GM21528 (cell line): ENCODE data around the gene MZT2A.
"Not testable (repeated sequence)": the region's sequence is repeated elsewhere in the genome, so short reads cannot be mapped to it uniquely, and the experiment has no call there.

Experiments
- ATAC-seq: cut with Tn5 transposase; IDR thresholded peaks from one replicate; pipeline ENCODE4 v1.9.1; 2021; ENCODE audit warnings: mild to moderate bottlenecking, moderate library complexity; ENCODE audit not compliant: unreplicated experiment, low FRiP score

Gene MZT2A

GRCh38 chr2:131492015-131492417 lies at the start of gene MZT2A:
TSS of gene MZT2A (minus strand) at chr2:131492397. CDS start at chr2:131492376, 21 bp downstream.
- ATAC-seq, result peak; percentile 12

GRCh38 chr2:131538856-131539255 lies 46.7 kb upstream of the MZT2A start:
- ATAC-seq, result not testable (repeated sequence)

- ATAC-seq, result not testable (repeated sequence)
These were observed 44.6 kb upstream of the MZT2A start for GRCh38 chr2:131536841-131537240.

- not testable (repeated sequence) for ATAC-seq
These were observed 44.0 kb upstream of the MZT2A start for GRCh38 chr2:131535951-131536826.

GRCh38 chr2:131535526-131535925 lies 43.3 kb upstream of the MZT2A start:
- no peak for ATAC-seq

- not testable (repeated sequence) for ATAC-seq
These were observed 42.8 kb upstream of the MZT2A start for GRCh38 chr2:131534965-131535364.

GRCh38 chr2:131534317-131534672 lies 42.1 kb upstream of the MZT2A start:
- not testable (repeated sequence) for ATAC-seq

- not testable (repeated sequence) for ATAC-seq
These were observed 41.6 kb upstream of the MZT2A start for GRCh38 chr2:131533609-131534316.

- ATAC-seq, result not testable (repeated sequence)
These were observed 40.8 kb upstream of the MZT2A start for GRCh38 chr2:131532723-131533608.

GRCh38 chr2:131531547-131532185 lies 39.5 kb upstream of the MZT2A start:
- ATAC-seq, result not testable (repeated sequence)

GRCh38 chr2:131530626-131531344 lies 38.6 kb upstream of the MZT2A start:
- ATAC-seq, result not testable (repeated sequence)

- not testable (repeated sequence) for ATAC-seq
These were observed 37.8 kb upstream of the MZT2A start for GRCh38 chr2:131529864-131530445.

GRCh38 chr2:131528981-131529863 lies 37.0 kb upstream of the MZT2A start:
- ATAC-seq, result peak; percentile 57

- peak; percentile 90 for ATAC-seq
These were observed 35.2 kb upstream of the MZT2A start, which contains the start of gene CCDC74A for GRCh38 chr2:131527131-131528001. TSS of gene CCDC74A (plus strand) at chr2:131527888. CDS start at chr2:131527971, 83 bp downstream.

- ATAC-seq, result not testable (repeated sequence)
These were observed 33.1 kb upstream of the MZT2A start for GRCh38 chr2:131525256-131525655.

- ATAC-seq, result no peak
These were observed 30.0 kb upstream of the MZT2A start for GRCh38 chr2:131521961-131522781.
